H1 (cell line): ENCODE measurements around the gene ZFYVE27. TPM values are rescaled to one million over a fixed set of nuclear protein-coding genes. Genes with fewer than 3 reads are reported as not detected.

Source experiments
- CTCF ChIA-PET: fragments of 300-600 bp; sonication (Branson Sonifier 250); formaldehyde crosslinking; loops from one replicate; lab custom pipeline; 2021; ENCODE audit not compliant: partially characterized antibody; lab: Charles Lee
- POLR2A ChIA-PET: fragments of 300-600 bp; sonication (Branson Sonifier 250); formaldehyde crosslinking; loops from one replicate; lab custom pipeline; 2021; ENCODE audit warnings: inconsistent platforms; ENCODE audit not compliant: partially characterized antibody; lab: Charles Lee
- DNase-seq, 2 experiments: peaks; one replicate each; pipeline versions ENCODE4 v3.0.0 to v3.0.0-alpha.2; 2010 to 2022; ENCODE audit warnings: low spot score in 2 of 2, low read depth in 1 of 2, mixed read lengths in 1 of 2
- FAIRE-seq: peaks from 2 replicates; lab custom pipeline; 2011; peaks lifted over from hg19 to GRCh38; lab: Jason Lieb, UNC
- H2AFZ ChIP-seq: 2 replicates; pipeline ENCODE4 v1.8.1; 2012; ENCODE audit warnings: low read length, inconsistent platforms
- H2AK5ac ChIP-seq: 2 replicates; pipeline ENCODE4 v1.6.1; 2013; ENCODE audit warnings: low read depth, low read length
- H2BK120ac ChIP-seq: replicated peaks from 2 replicates; pipeline ENCODE3; 2013; ENCODE audit warnings: low read depth, low read length, inconsistent platforms
- H2BK12ac ChIP-seq: 2 replicates; pipeline ENCODE4 v1.6.1; 2013; ENCODE audit warnings: low read depth, low read length
- H2BK15ac ChIP-seq: 2 replicates; pipeline ENCODE4 v1.6.1; 2013; ENCODE audit warnings: low read length
- H2BK20ac ChIP-seq: 2 replicates; pipeline ENCODE4 v1.6.1; 2013; ENCODE audit warnings: low read length
- H2BK5ac ChIP-seq: 2 replicates; pipeline ENCODE4 v1.6.1; 2013; ENCODE audit warnings: low read depth, low read length
- H3K14ac ChIP-seq: 2 replicates; pipeline ENCODE4 v1.6.1; 2013; ENCODE audit warnings: inconsistent platforms; ENCODE audit not compliant: insufficient read length
- H3K18ac ChIP-seq: 2 replicates; pipeline ENCODE4 v1.6.1; 2013; ENCODE audit warnings: low read length; ENCODE audit errors: extremely low read depth
- H3K23ac ChIP-seq: 2 replicates; pipeline ENCODE4 v1.6.1; 2013; ENCODE audit warnings: inconsistent platforms; ENCODE audit not compliant: insufficient read length
- H3K23me2 ChIP-seq: 2 replicates; pipeline ENCODE4 v1.6.1; 2013; ENCODE audit warnings: low read depth, low read length
- H3K27ac ChIP-seq: 2 replicates; pipeline ENCODE4 v1.6.1; 2011; ENCODE audit warnings: low read depth, low read length, inconsistent platforms
- H3K27me3 ChIP-seq, 4 experiments: replicated peaks in 1 of 4; 1 replicate in 1 of 4; 2 replicates in 3 of 4; pipeline versions ENCODE4 v1.6.1 to v1.8.1; 2011 to 2013; ENCODE audit warnings: low read length in 3 of 4, mild to moderate bottlenecking in 3 of 4, inconsistent platforms in 2 of 4, mixed read lengths in 2 of 4, moderate library complexity in 1 of 4; ENCODE audit not compliant: control insufficient read depth in 3 of 4, insufficient read depth in 3 of 4; ENCODE audit errors: extremely low read depth in 1 of 4
- H3K36me3 ChIP-seq, 4 experiments: 2 replicates each; pipeline versions ENCODE4 v1.6.1 to v1.8.1; 2011 to 2013; ENCODE audit warnings: mild to moderate bottlenecking in 4 of 4, low read length in 3 of 4, moderate library complexity in 2 of 4, control low read depth in 1 of 4, inconsistent platforms in 1 of 4; ENCODE audit not compliant: insufficient read depth in 4 of 4, control insufficient read depth in 2 of 4
- H3K4ac ChIP-seq: replicated peaks from 2 replicates; pipeline ENCODE3; 2013; ENCODE audit warnings: low read length, low read depth, mixed read lengths, inconsistent platforms; ENCODE audit not compliant: insufficient read length
- H3K4me1 ChIP-seq, 4 experiments: replicated peaks in 1 of 4; 1 replicate in 1 of 4; 2 replicates in 3 of 4; pipeline versions ENCODE4 v1.6.1 to v1.8.1; 2011 to 2013; ENCODE audit warnings: low read length in 3 of 4, inconsistent platforms in 2 of 4, mixed read lengths in 1 of 4; ENCODE audit not compliant: insufficient read depth in 4 of 4, control insufficient read depth in 3 of 4
- H3K4me2 ChIP-seq, 2 experiments: 2 replicates each; pipeline versions ENCODE4 v1.6.1 to v1.8.1; 2011 to 2013; ENCODE audit warnings: low read depth in 2 of 2, low read length in 2 of 2, control low read depth in 1 of 2, inconsistent platforms in 1 of 2, mild to moderate bottlenecking in 1 of 2; ENCODE audit not compliant: insufficient read depth in 1 of 2
- H3K4me3 ChIP-seq, 4 experiments: fragments of 200-600, 300-600 bp in 1 of 4; sonication (generic), shearing (Covaris generic), sonication (Bioruptor Twin) in 1 of 4; 2 replicates each; pipeline versions ENCODE4 v1.5.1 to v1.8.1; 2011 to 2016; ENCODE audit warnings: low read length in 4 of 4, low read depth in 3 of 4, control low read depth in 2 of 4, inconsistent platforms in 2 of 4, mild to moderate bottlenecking in 2 of 4, mixed read lengths in 1 of 4, moderate library complexity in 1 of 4; ENCODE audit not compliant: insufficient read depth in 2 of 4; ENCODE audit errors: extremely low read depth in 1 of 4
- H3K56ac ChIP-seq: replicated peaks from 2 replicates; pipeline ENCODE3; 2013; ENCODE audit warnings: low read depth, mild to moderate bottlenecking, mixed read lengths, low read length, inconsistent platforms; ENCODE audit not compliant: insufficient read length
- H3K79me1 ChIP-seq: 2 replicates; pipeline ENCODE4 v1.6.1; 2013; ENCODE audit warnings: low read depth, low read length, control low read depth
- H3K79me2 ChIP-seq, 2 experiments: 2 replicates each; pipeline versions ENCODE4 v1.6.1 to v1.8.1; 2012 to 2013; ENCODE audit warnings: low read length in 2 of 2, mild to moderate bottlenecking in 2 of 2, inconsistent platforms in 1 of 2; ENCODE audit not compliant: insufficient read depth in 2 of 2, control insufficient read depth in 1 of 2
- H3K9ac ChIP-seq, 4 experiments: replicated peaks in 1 of 4; 1 replicate in 1 of 4; 2 replicates in 3 of 4; pipeline versions ENCODE4 v1.6.1 to v1.8.1; 2011 to 2013; ENCODE audit warnings: low read depth in 3 of 4, low read length in 3 of 4, control low read depth in 2 of 4, mild to moderate bottlenecking in 2 of 4, moderate library complexity in 2 of 4, inconsistent platforms in 1 of 4; ENCODE audit errors: extremely low read depth in 1 of 4
- H3K9me3 ChIP-seq, 2 experiments: 2 replicates each; pipeline versions ENCODE4 v1.6.1 to v1.8.1; 2012 to 2013; ENCODE audit warnings: mild to moderate bottlenecking in 2 of 2, moderate library complexity in 2 of 2, control low read depth in 1 of 2, inconsistent platforms in 1 of 2, low read depth in 1 of 2, low read length in 1 of 2, mixed read lengths in 1 of 2; ENCODE audit not compliant: insufficient read depth in 2 of 2
- H4K20me1 ChIP-seq, 2 experiments: replicated peaks in 1 of 2; 2 replicates each; pipeline versions ENCODE3 to v1.8.1; 2011 to 2013; ENCODE audit warnings: inconsistent platforms in 2 of 2, low read length in 2 of 2, mild to moderate bottlenecking in 1 of 2; ENCODE audit not compliant: insufficient read depth in 2 of 2, control insufficient read depth in 1 of 2
- H4K5ac ChIP-seq: 2 replicates; pipeline ENCODE4 v1.6.1; 2013; ENCODE audit warnings: low read length, low read depth, mixed read lengths, inconsistent platforms; ENCODE audit not compliant: insufficient read length
- H4K8ac ChIP-seq: 2 replicates; pipeline ENCODE4 v1.8.0; 2013; ENCODE audit warnings: mild to moderate bottlenecking, moderate library complexity, low read length, inconsistent platforms; ENCODE audit not compliant: insufficient read depth; ENCODE audit errors: extremely low read depth
- H4K91ac ChIP-seq: replicated peaks from 2 replicates; pipeline ENCODE3; 2013; ENCODE audit warnings: low read length, mixed read lengths, inconsistent platforms; ENCODE audit not compliant: insufficient read length
- CHD1 ChIP-seq: IDR thresholded peaks from 2 replicates; pipeline ENCODE4 v1.6.1; 2012; ENCODE audit warnings: low read depth, low read length, improper control_type of control experiment
- SIN3A ChIP-seq, 2 experiments: IDR thresholded peaks in 1 of 2; conservative IDR thresholded peaks in 1 of 2; 2 replicates each; pipeline ENCODE4 v1.6.1; 2011 to 2012; ENCODE audit warnings: low read length in 2 of 2, improper control_type of control experiment in 1 of 2, low read depth in 1 of 2, mild to moderate bottlenecking in 1 of 2
- SP2 ChIP-seq: IDR thresholded peaks from 2 replicates; pipeline ENCODE4 v1.6.1; 2012; ENCODE audit warnings: mild to moderate bottlenecking, low read length, inconsistent platforms
- WGBS, 2 experiments: shearing (Covaris generic) in 1 of 2; methylation state at CpG; one replicate each; pipeline versions ENCODE4 v1.1.6 to v1.1.7; 2013 to 2015; ENCODE audit warnings: low lambda C conversion rate in 2 of 2, mixed read lengths in 2 of 2, inconsistent platforms in 1 of 2, low coverage in 1 of 2, missing lambda C conversion rate in 1 of 2; ENCODE audit not compliant: insufficient replicate concordance in 2 of 2, insufficient coverage in 1 of 2, insufficient read length in 1 of 2; ENCODE audit errors: extremely low coverage in 1 of 2, missing lambda C conversion rate in 1 of 2; 5-methylcytosine and 5-hydroxymethylcytosine counted together
- polyA plus RNA-seq, 7 experiments: library from polyadenylated mRNA; depleted of rRNA in 3 of 7; stranded (reverse) in 5 of 7; unstranded in 2 of 7; fragments of >200 nt in 5 of 7; fragments of 200-250 nt in 2 of 7; gene quantifications; 1 replicate in 5 of 7; 2 replicates in 1 of 7; 4 replicates in 1 of 7; pipeline versions ENCODE4 v1.2.1 to v1.2.3, GENCODE V29; 2011 to 2013; ENCODE audit warnings: missing spikeins in 2 of 7, mixed read lengths in 2 of 7
- total RNA-seq: library from RNA; stranded (reverse); fragmentation: NEBNext Ultra II Directional; extraction: Animal tissue kit (Norgen Biotek cat#: 25700); gene quantifications from 2 replicates; pipeline ENCODE4 v1.2.1, GENCODE V29; 2021

ZFYVE27 gene
- total and polyA plus RNA-seq, 2 of the 8 experiments (the other 6 are each of a cell fraction or from before 2014, with no cell fraction given), result 16.6 to 19.8 TPM

GRCh38 chr10:97729014-97729413, 7.9 kb upstream of the ZFYVE27 start:
- ChIA-PET CTCF (interaction anchor here (0.6 to 15.1 kb wide), 6 partner anchors 16 to 51 kb away, joined by 3 to 773 read pairs (median 6); partner anchors contain the start of genes AVPI1 and MARVELD1), POLR2A (interaction anchor here (0.6 to 15.1 kb wide), 2 partner anchors 16 to 120 kb away, joined by 5 to 234 read pairs; partner anchors contain the start of gene MARVELD1)
- no peak overlapping the region for H2BK120ac ChIP-seq
- no peak overlapping the region for H2BK12ac ChIP-seq
- no peak overlapping the region for H3K14ac ChIP-seq
- no peak overlapping the region for H3K4me3 ChIP-seq
- no peak overlapping the region for H3K9ac ChIP-seq
- no peak overlapping the region for H2BK15ac ChIP-seq
- no peaks in the 10 kb centered on the region for H3K23me2 ChIP-seq
- H2BK20ac ChIP-seq, result no peak overlapping the region
- H3K27me3 ChIP-seq, result peaks cover 0 to 3% (median 0%) of the 10 kb centered on the region in 4 experiments; a peak in 1 of 7 replicates
- no peaks in the 10 kb centered on the region for H4K20me1 ChIP-seq
- no peak overlapping the region for H4K5ac ChIP-seq
- H3K4me1 ChIP-seq, result no peaks in the 10 kb centered on the region
- H3K79me1 ChIP-seq, result no peaks in the 10 kb centered on the region
- no peak overlapping the region for H3K56ac ChIP-seq
- H3K4me2 ChIP-seq, result no peak overlapping the region
- H2BK5ac ChIP-seq, result no peak overlapping the region
- H3K23ac ChIP-seq, result no peak overlapping the region
- H2AK5ac ChIP-seq, result no peak overlapping the region
- H4K91ac ChIP-seq, result no peak overlapping the region
- H3K27ac ChIP-seq, result no peak overlapping the region
- TF ChIP-seq SP2 (no peak), CHD1 (no peak), SIN3A (conservative IDR thresholded peaks at IDR 0.05 in 1 of 2, IDR thresholded peaks at IDR 0.05 in 1 of 2; ENCODE audit: low read depth in 1 of 2, low read length in 2 of 2) (no peak)
- DNase-seq, result no peak
- no peaks in the 10 kb centered on the region for H3K9me3 ChIP-seq
- FAIRE-seq, result no peak
- H3K36me3 ChIP-seq, result no peaks in the 10 kb centered on the region
- no peaks in the 10 kb centered on the region for H3K79me2 ChIP-seq
- H4K8ac ChIP-seq, result no peak overlapping the region
- no peak overlapping the region for H3K4ac ChIP-seq
- H3K18ac ChIP-seq, result no peak overlapping the region
- WGBS, 2 experiments, result 91% methylated on average over 5 of the region's 5 CpGs; no CpG with 5 or more reads in 1 of the 2 experiments
- H2AFZ ChIP-seq, result no peak overlapping the region
